ENCODE measurements around the gene MUL1. TPM values are rescaled to one million over a fixed set of nuclear protein-coding genes. Genes with fewer than 3 reads are reported as not detected.

MUL1 gene
- total and polyA plus RNA-seq, 3 donors from 2014 or later = 22.4 to 32.0 (median 28.9) TPM

DNA sequence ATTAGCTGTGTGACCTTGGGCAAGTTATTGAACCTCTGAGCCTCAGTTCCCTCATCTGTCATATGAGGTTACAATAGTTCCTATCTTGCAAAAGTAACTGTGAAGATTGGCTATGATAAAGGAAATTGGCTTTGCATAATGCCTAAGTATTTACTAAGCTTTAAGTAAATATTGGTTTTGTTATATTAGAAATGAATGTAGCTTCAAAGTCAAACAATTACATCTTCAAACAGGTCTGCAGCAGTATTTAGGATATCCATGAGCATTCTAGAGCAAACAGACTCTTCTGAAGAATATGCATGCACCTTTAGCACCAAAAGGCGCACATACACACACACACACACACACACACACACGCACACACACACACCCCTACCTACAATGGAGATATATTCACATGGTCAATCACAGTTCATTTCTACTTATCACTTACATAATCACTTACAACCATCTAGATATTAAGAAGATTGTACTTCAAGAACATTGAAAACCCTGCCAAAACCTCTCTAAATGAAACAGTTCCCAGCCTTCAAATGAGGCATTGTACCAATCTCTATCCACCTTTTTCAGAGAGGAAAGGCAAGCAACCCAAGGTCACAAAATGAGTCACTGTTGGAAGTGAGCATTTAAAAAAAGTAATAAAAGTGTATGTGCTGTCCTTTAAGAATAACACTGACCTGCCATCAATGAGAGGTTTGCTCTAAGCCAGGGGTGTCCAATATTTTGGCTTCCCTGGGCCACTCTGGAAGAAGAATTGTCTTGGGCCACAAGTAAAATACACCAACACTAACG is 31.0 kb upstream of the MUL1 start:
- Histone ChIP-seq H3K36me3 (ENCODE audit: low read depth, missing control alignments) (no peaks in the 10 kb centered on the region), H3K27me3 (no peaks in the 10 kb centered on the region), H3K4me1 (peaks cover 11% of the 10 kb centered on the region), H3K4me3 (no peak overlapping the region), H3K27ac (no peak overlapping the region), H3K9me3 (no peaks in the 10 kb centered on the region)
- no peak for DNase-seq
- 64 to 89% methylated on average over 3 of the region's 3 CpGs for WGBS, 2 donors
- no peak for TF ChIP-seq POLR2A (IDR thresholded peaks at IDR 0.05)
- TF ChIP-seq, protein P1, sequence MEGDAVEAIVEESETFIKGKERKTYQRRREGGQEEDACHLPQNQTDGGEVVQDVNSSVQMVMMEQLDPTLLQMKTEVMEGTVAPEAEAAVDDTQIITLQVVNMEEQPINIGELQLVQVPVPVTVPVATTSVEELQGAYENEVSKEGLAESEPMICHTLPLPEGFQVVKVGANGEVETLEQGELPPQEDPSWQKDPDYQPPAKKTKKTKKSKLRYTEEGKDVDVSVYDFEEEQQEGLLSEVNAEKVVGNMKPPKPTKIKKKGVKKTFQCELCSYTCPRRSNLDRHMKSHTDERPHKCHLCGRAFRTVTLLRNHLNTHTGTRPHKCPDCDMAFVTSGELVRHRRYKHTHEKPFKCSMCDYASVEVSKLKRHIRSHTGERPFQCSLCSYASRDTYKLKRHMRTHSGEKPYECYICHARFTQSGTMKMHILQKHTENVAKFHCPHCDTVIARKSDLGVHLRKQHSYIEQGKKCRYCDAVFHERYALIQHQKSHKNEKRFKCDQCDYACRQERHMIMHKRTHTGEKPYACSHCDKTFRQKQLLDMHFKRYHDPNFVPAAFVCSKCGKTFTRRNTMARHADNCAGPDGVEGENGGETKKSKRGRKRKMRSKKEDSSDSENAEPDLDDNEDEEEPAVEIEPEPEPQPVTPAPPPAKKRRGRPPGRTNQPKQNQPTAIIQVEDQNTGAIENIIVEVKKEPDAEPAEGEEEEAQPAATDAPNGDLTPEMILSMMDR (IDR thresholded peaks at IDR 0.05) = no peak
- intact Hi-C loops (cut with DNase I; ENCODE audit: low total_unique reads) = no loop called here

DNA sequence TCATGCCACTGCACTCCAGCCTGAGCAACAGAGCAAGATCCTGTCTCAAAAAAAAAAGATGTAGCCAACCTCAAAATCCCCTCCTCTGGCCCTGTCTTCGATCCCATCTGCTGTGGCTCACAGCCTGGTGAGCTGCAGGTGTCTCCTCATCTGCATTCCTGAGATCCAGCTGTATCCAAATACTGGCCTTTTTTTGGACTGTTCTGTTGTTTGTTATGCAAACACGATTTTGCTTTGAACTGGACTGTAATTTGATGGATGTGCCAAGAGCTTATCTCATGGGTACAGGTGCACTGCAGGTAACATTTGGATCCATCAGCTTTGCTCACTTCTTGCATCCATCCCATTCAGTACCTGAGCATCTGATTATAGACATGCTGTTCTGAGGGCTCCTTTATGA is 30.3 kb upstream of the MUL1 start:
- H3K9me3 ChIP-seq = no peaks in the 10 kb centered on the region
- H3K36me3 ChIP-seq (ENCODE audit: low read depth, missing control alignments) = no peaks in the 10 kb centered on the region
- H3K27me3 ChIP-seq = no peaks in the 10 kb centered on the region
- DNase-seq = no peak
- H3K27ac ChIP-seq = no peak overlapping the region
- H3K4me3 ChIP-seq = no peak overlapping the region
- intact Hi-C loops (cut with DNase I; ENCODE audit: low total_unique reads) = no loop called here
- TF ChIP-seq, protein P1 (IDR thresholded peaks at IDR 0.05) = no peak
- no peak for TF ChIP-seq POLR2A (IDR thresholded peaks at IDR 0.05)
- WGBS, 2 donors = 69% methylated on average over 2 of the region's 2 CpGs
- peaks cover 16% of the 10 kb centered on the region for H3K4me1 ChIP-seq

DNA sequence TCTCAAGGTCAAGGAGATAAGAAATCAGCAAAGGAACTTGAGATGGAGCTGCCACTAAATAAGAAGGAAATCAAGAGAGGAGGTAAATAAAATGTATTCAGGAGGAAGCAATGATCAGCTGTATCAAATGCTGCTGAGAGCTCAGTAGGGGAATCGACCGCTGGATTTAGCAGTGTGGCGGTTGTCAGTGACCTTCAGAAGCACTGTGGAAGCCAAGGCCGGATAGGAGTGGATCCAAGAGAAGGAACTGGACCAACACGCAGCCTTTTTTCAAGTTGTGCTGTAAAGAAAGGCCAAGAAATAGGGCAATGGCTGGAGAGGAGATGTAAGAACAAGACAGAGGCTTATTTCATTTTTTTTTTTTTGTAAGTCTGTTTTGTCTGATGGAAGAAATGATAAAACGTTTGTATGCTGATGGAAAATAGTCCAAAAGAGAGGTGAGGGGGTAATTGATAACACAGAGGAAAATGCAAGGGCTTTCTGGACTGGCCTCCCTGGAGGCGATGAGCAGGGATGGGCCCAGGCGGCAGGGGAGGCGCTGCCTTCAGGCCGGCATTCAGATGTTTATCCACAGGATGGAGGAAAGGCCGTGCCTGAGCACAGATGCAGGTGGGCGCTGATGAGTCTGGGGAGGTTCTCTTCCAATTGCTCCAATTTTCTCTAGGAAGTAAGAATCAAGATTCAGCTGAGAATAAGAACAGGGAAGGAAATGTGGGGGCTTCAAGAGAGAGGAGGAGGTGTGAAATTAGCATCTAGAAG is 26.9 kb upstream of the MUL1 start:
- TF ChIP-seq, protein P1 (IDR thresholded peaks at IDR 0.05) = no peak
- no peak for TF ChIP-seq POLR2A (IDR thresholded peaks at IDR 0.05)
- 48 to 51% methylated on average over 12 of the region's 12 CpGs for WGBS, 2 donors
- peak; percentile 41 for DNase-seq
- Histone ChIP-seq H3K27me3 (no peaks in the 10 kb centered on the region), H3K27ac (no peak overlapping the region), H3K9me3 (no peaks in the 10 kb centered on the region), H3K36me3 (ENCODE audit: low read depth, missing control alignments) (no peaks in the 10 kb centered on the region), H3K4me3 (no peak overlapping the region), H3K4me1 (peaks cover 16% of the 10 kb centered on the region)
- intact Hi-C loops (cut with DNase I; ENCODE audit: low total_unique reads) = no loop called here

DNA sequence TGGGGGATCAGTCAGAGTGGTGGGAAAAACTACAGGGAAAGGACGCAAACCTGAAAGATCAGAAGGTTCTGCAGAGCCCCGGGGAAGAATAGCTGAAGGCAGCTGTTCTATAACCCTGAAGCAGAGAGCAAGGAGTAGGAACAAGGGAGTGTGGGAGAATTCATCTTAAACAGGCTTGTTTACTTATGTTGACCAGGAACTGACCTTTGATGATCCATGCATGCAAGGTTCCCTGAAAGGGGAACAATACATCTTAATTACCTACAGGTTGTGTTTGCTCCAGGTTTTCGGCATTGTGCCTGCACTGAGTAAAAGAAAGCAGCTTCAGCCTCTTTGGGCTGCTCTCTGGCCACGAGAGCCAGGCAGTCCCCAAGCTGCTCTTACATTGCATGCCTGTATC is 25.7 kb upstream of the MUL1 start:
- TF ChIP-seq POLR2A (IDR thresholded peaks at IDR 0.05) = no peak
- TF ChIP-seq, protein P1 (IDR thresholded peaks at IDR 0.05) = no peak
- no peak overlapping the region for H3K4me3 ChIP-seq
- H3K27me3 ChIP-seq = no peaks in the 10 kb centered on the region
- no peaks in the 10 kb centered on the region for H3K36me3 ChIP-seq (ENCODE audit: low read depth, missing control alignments)
- H3K4me1 ChIP-seq = peaks cover 16% of the 10 kb centered on the region
- no peaks in the 10 kb centered on the region for H3K9me3 ChIP-seq
- WGBS, 2 donors = 65 to 71% methylated on average over 4 of the region's 4 CpGs
- no peak overlapping the region for H3K27ac ChIP-seq
- intact Hi-C loops (cut with DNase I; ENCODE audit: low total_unique reads) = no loop called here
- DNase-seq = no peak

Measured in testis (tissue), 3 donors.